Panc1 (cell line): Measurements from ENCODE around the gene PTPRO. TPM values are rescaled to one million over a fixed set of nuclear protein-coding genes. Genes with fewer than 3 reads are reported as not detected.

Source experiments
- ATAC-seq: fragments of 200-7000 bp; cut with Tn5 transposase; 2 replicates; pipeline ENCODE4 v1.9.1; 2020; ENCODE audit warnings: mild to moderate bottlenecking, moderate library complexity
- BruUV-seq: library from RNA; stranded (reverse); fragments of 400-500 nt; replicated peaks from 2 replicates; lab custom pipeline; 2021; lab: Mats Ljungman, UMichigan
- CTCF ChIA-PET: fragments of 300-600 bp; sonication (Branson Sonifier 250); formaldehyde crosslinking; loops from one replicate; lab custom pipeline; 2022; ENCODE audit warnings: antibody characterized with exemption; lab: Charles Lee
- POLR2A ChIA-PET: fragments of 300-600 bp; sonication (Branson Sonifier 250); formaldehyde crosslinking; loops from one replicate; lab custom pipeline; 2022; ENCODE audit warnings: antibody characterized with exemption; lab: Charles Lee
- DNase-seq: peaks from one replicate; pipeline ENCODE4 v3.0.0-alpha.2; 2010; ENCODE audit warnings: low read depth, low spot score
- H3K27ac ChIP-seq: 2 replicates; pipeline ENCODE4 v1.5.1; 2011; ENCODE audit warnings: mild to moderate bottlenecking, low read length, inconsistent platforms
- H3K27me3 ChIP-seq: fragments of 200-500 bp; sonication (Bioruptor generic); 2 replicates; pipeline ENCODE4 v1.6.0; 2014; ENCODE audit warnings: low read length, inconsistent platforms; ENCODE audit not compliant: control insufficient read depth, insufficient read depth
- H3K36me3 ChIP-seq: fragments of 200-500 bp; sonication (Bioruptor generic); 2 replicates; pipeline ENCODE4 v1.5.1; 2014; ENCODE audit warnings: inconsistent platforms, mild to moderate bottlenecking, low read length, moderate library complexity; ENCODE audit not compliant: control insufficient read depth, insufficient read depth
- H3K4me1 ChIP-seq: 2 replicates; pipeline ENCODE4 v1.5.1; 2011; ENCODE audit warnings: inconsistent platforms, mild to moderate bottlenecking, low read length, moderate library complexity; ENCODE audit not compliant: control insufficient read depth, insufficient read depth
- H3K4me3 ChIP-seq, 2 experiments: 2 replicates each; pipeline ENCODE4 v1.5.1; 2011 to 2012; ENCODE audit warnings: low read depth in 2 of 2, low read length in 2 of 2, mild to moderate bottlenecking in 2 of 2, inconsistent platforms in 1 of 2, moderate library complexity in 1 of 2
- H3K9me3 ChIP-seq: fragments of 200-500 bp; sonication (Bioruptor generic); 2 replicates; pipeline ENCODE4 v1.5.1; 2014; ENCODE audit warnings: low read depth, mild to moderate bottlenecking, inconsistent platforms, low read length, moderate library complexity; ENCODE audit not compliant: control insufficient read depth, insufficient read depth
- CTCF ChIP-seq: fragments of 450-650 bp; IDR thresholded peaks from 2 replicates; pipeline ENCODE4 v1.5.1; 2017; ENCODE audit warnings: mild to moderate bottlenecking
- POLR2AphosphoS5 ChIP-seq: IDR thresholded peaks from 2 replicates; pipeline ENCODE4 v1.6.1; 2012; ENCODE audit warnings: mild to moderate bottlenecking, low read depth, low read length, moderate library complexity
- SIN3A ChIP-seq: IDR thresholded peaks from 2 replicates; pipeline ENCODE4 v1.6.1; 2012; ENCODE audit warnings: low read depth, mild to moderate bottlenecking, low read length, moderate library complexity, borderline replicate concordance; ENCODE audit not compliant: insufficient read depth
- TCF7L2 ChIP-seq: IDR thresholded peaks from 2 replicates; pipeline ENCODE4 v1.6.1; 2011; ENCODE audit warnings: mild to moderate bottlenecking, low read depth, low read length, inconsistent platforms
- in situ Hi-C: cut with HindIII; loops from 2 replicates; pipeline ENCODE4 v1.10.0; 2016; ENCODE audit warnings: low sequenced_read_pairs, low pct_unique_long_range_greater_than_20kb
- intact Hi-C: fragments of 100-400 bp; cut with micrococcal nuclease; formaldehyde crosslinking; loops from one replicate; pipeline ENCODE4 v1.10.0; 2022; ENCODE audit not compliant: unreplicated experiment
- total RNA-seq: library from RNA; stranded (reverse); gene quantifications from one replicate; pipeline ENCODE4 v1.2.1, GENCODE V29; 2021; ENCODE audit not compliant: unreplicated experiment
- TF ChIP-seq, protein P1 (sequence below), 2 experiments: IDR thresholded peaks; 2 replicates each; pipeline ENCODE4 v1.6.1; 2011 to 2012; ENCODE audit warnings: low read depth in 2 of 2, control low read depth in 1 of 2, low read length in 1 of 2, mild to moderate bottlenecking in 1 of 2, moderate library complexity in 1 of 2; ENCODE audit not compliant: insufficient read depth in 1 of 2

The PTPRO gene
- total RNA-seq, 1 experiment from 2014 or later: not detected

DNA sequence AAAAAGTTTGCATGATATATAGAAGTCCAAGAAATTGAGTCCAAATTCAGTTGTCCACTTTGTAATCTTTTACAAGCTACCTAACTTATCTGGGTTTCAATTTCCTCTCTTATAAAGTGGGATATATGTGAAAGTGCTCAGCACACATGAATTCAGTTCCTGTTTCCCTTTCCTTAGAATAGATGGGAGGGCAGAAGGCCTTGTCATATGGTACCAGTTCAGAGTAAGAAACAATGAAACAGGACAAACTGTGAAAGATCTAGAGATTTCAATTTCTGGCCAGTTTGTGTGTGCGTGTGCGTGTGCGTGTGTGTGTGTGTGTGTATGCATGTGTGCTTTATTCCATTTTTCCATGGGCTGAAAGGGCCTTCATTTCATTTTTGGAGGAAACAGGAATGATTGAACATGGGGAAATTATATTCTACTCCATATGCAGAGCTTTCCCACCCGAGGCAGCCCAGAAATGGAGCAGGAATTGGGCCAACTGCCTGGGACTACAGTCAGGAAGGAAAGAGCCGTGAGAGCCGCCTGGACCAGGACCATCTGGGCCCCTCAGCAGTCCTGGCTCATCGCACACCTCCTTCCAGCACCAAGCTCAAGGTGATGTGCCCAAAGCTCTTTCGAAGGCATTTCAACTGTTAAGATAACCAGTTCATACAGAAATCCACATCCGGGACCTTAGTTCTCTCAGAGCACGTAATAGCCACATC lies 283.7 kb downstream of the PTPRO start:
- Histone ChIP-seq H3K27ac (no peak overlapping the region), H3K36me3 (no peaks in the 10 kb centered on the region), H3K9me3 (no peaks in the 10 kb centered on the region), H3K27me3 (no peaks in the 10 kb centered on the region), H3K4me1 (no peaks in the 10 kb centered on the region), H3K4me3 (no peak overlapping the region)
- in situ Hi-C loops (no loop called here), intact Hi-C loops (no loop called here)
- ChIA-PET POLR2A (no interaction called here), CTCF (no interaction called here)
- DNase-seq (no peak), ATAC-seq (no peak)
- TF ChIP-seq, protein P1, sequence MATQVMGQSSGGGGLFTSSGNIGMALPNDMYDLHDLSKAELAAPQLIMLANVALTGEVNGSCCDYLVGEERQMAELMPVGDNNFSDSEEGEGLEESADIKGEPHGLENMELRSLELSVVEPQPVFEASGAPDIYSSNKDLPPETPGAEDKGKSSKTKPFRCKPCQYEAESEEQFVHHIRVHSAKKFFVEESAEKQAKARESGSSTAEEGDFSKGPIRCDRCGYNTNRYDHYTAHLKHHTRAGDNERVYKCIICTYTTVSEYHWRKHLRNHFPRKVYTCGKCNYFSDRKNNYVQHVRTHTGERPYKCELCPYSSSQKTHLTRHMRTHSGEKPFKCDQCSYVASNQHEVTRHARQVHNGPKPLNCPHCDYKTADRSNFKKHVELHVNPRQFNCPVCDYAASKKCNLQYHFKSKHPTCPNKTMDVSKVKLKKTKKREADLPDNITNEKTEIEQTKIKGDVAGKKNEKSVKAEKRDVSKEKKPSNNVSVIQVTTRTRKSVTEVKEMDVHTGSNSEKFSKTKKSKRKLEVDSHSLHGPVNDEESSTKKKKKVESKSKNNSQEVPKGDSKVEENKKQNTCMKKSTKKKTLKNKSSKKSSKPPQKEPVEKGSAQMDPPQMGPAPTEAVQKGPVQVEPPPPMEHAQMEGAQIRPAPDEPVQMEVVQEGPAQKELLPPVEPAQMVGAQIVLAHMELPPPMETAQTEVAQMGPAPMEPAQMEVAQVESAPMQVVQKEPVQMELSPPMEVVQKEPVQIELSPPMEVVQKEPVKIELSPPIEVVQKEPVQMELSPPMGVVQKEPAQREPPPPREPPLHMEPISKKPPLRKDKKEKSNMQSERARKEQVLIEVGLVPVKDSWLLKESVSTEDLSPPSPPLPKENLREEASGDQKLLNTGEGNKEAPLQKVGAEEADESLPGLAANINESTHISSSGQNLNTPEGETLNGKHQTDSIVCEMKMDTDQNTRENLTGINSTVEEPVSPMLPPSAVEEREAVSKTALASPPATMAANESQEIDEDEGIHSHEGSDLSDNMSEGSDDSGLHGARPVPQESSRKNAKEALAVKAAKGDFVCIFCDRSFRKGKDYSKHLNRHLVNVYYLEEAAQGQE (IDR thresholded peaks at IDR 0.05; ENCODE audit: insufficient read depth in 1 of 2, low read depth in 2 of 2, low read length in 1 of 2): no peak
- no peak for TF ChIP-seq SIN3A
- BruUV-seq: no TSS peak

DNA sequence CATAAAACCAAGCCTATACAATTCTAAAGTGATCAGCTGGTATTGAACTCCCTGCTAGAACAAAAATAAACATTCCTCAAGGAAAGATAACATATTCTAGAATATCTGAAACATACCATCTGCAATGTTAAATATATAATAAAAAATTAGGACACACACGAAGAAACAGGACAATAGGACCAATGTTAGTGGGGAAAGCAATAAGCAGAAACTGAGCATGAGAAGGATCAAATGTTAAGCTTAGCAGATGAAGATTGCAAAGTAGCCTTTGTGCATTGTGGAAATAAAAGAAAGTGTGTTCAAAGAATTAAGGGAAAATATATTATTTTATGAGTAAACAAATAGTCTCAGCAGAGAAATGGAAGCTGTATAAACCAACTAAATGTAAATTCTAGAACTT lies 286.1 kb downstream of the PTPRO start:
- POLR2A ChIA-PET: no interaction called here
- DNase-seq (no peak), ATAC-seq (no peak)
- no peaks in the 10 kb centered on the region for H3K36me3 ChIP-seq
- intact Hi-C loops: no loop called here
- no peak overlapping the region for H3K4me3 ChIP-seq
- H3K27me3 ChIP-seq: no peaks in the 10 kb centered on the region
- H3K4me1 ChIP-seq: no peaks in the 10 kb centered on the region
- in situ Hi-C loops: no loop called here
- H3K9me3 ChIP-seq: no peaks in the 10 kb centered on the region
- no TSS peak for BruUV-seq
- CTCF ChIA-PET: no interaction called here
- H3K27ac ChIP-seq: no peak overlapping the region
- TF ChIP-seq SIN3A (no peak), CTCF (no peak), POLR2AphosphoS5 (no peak), TCF7L2 (no peak)
- TF ChIP-seq, protein P1 (IDR thresholded peaks at IDR 0.05; ENCODE audit: insufficient read depth in 1 of 2, low read depth in 2 of 2, low read length in 1 of 2): no peak
